HepG2 (cell line): Measurements from ENCODE around the gene HADHA. TPM values are rescaled to one million over a fixed set of nuclear protein-coding genes. Genes with fewer than 3 reads are reported as not detected.
A peak's percentile ranks its signal among the peaks of the same experiment; 100 is the strongest.

Experiments
- ATAC-seq: fragments of 200-7000 bp; cut with Tn5 transposase; 3 replicates; pipeline ENCODE4 v1.9.1; 2020; ENCODE audit warnings: mild to moderate bottlenecking, moderate library complexity
- BruUV-seq: library from RNA; stranded (reverse); fragments of 400-500 nt; replicated peaks from 2 replicates; lab custom pipeline; 2021; lab: Mats Ljungman, UMichigan
- CTCF ChIA-PET: fragments of 300-600 bp; formaldehyde crosslinking; extraction: SDS; loops from one replicate; lab custom pipeline; 2021; ENCODE audit warnings: low total read pairs, inconsistent platforms, low intra/inter-chr PET ratio; lab: Yijun Ruan, JAX
- POLR2A ChIA-PET: fragments of 350-600 bp; sonication (Branson Sonifier 250); formaldehyde crosslinking; loops from one replicate; lab custom pipeline; 2020; ENCODE audit warnings: antibody characterized with exemption, inconsistent platforms; lab: Yijun Ruan, JAX
- DNase-seq: peaks from one replicate; pipeline ENCODE4 v3.0.0-alpha.2; 2015; ENCODE audit warnings: low spot score
- FAIRE-seq: peaks from 3 replicates; lab custom pipeline; 2011; peaks lifted over from hg19 to GRCh38; lab: Jason Lieb, UNC
- H2AFZ ChIP-seq: one replicate; pipeline ENCODE4 v1.6.1; 2011; ENCODE audit warnings: low read length, inconsistent platforms
- H3K27ac ChIP-seq: fragments of 300-600 bp; 3 replicates; pipeline ENCODE4 v1.8.0; 2011; ENCODE audit warnings: mixed run types, mild to moderate bottlenecking, mixed read lengths, low read length, inconsistent platforms; ENCODE audit not compliant: insufficient read depth; ENCODE audit errors: extremely low read length
- H3K27me3 ChIP-seq, 2 experiments: fragments of 200-600 bp in 1 of 2; 2 replicates in 1 of 2; 3 replicates in 1 of 2; pipeline versions ENCODE4 v1.6.0 to v1.8.0; 2011; ENCODE audit warnings: low read length in 2 of 2, mild to moderate bottlenecking in 2 of 2, moderate library complexity in 2 of 2, inconsistent platforms in 1 of 2; ENCODE audit not compliant: insufficient read depth in 2 of 2, control insufficient read depth in 1 of 2
- H3K36me3 ChIP-seq, 2 experiments: fragments of 200-600 bp in 1 of 2; replicated peaks in 1 of 2; 2 replicates in 1 of 2; 3 replicates in 1 of 2; pipeline versions ENCODE4 v1.5.1 to v1.8.0; 2011; ENCODE audit warnings: low read length in 2 of 2, inconsistent platforms in 1 of 2; ENCODE audit not compliant: insufficient read depth in 2 of 2, control insufficient read depth in 1 of 2
- H3K4me1 ChIP-seq: 2 replicates; pipeline ENCODE4 v1.5.1; 2012; ENCODE audit warnings: low read length, inconsistent platforms; ENCODE audit not compliant: insufficient read depth
- H3K4me2 ChIP-seq: 2 replicates; pipeline ENCODE4 v1.6.0; 2011; ENCODE audit warnings: low read depth, low read length, inconsistent platforms
- H3K4me3 ChIP-seq, 3 experiments: fragments of 200-600 bp in 1 of 3; sonication (generic), shearing (Covaris generic) in 1 of 3; replicated peaks in 1 of 3; 2 replicates each; pipeline ENCODE4 v1.5.1; 2011 to 2016; ENCODE audit warnings: low read length in 3 of 3, inconsistent platforms in 2 of 3, low read depth in 2 of 3, mild to moderate bottlenecking in 2 of 3, control low read depth in 1 of 3, mixed read lengths in 1 of 3; ENCODE audit not compliant: insufficient read depth in 1 of 3
- H3K79me2 ChIP-seq: one replicate; pipeline ENCODE4 v1.6.1; 2011; ENCODE audit warnings: low read length, inconsistent platforms; ENCODE audit not compliant: insufficient read depth
- H3K9ac ChIP-seq: 2 replicates; pipeline ENCODE4 v1.6.0; 2011; ENCODE audit warnings: mild to moderate bottlenecking, low read depth, low read length, inconsistent platforms; ENCODE audit not compliant: insufficient read depth
- H3K9me3 ChIP-seq: 2 replicates; pipeline ENCODE4 v1.5.1; 2012; ENCODE audit warnings: mild to moderate bottlenecking, low read length
- H4K20me1 ChIP-seq: 2 replicates; pipeline ENCODE4 v1.6.0; 2011; ENCODE audit warnings: inconsistent platforms, mild to moderate bottlenecking, low read length, moderate library complexity; ENCODE audit not compliant: insufficient read depth
- GABPB1 ChIP-seq: IDR thresholded peaks from 2 replicates; pipeline ENCODE4 v1.6.1; 2016; ENCODE audit warnings: mild to moderate bottlenecking, missing genetic modification reagents, moderate library complexity, missing compliant biosample characterization
- RBM22 ChIP-seq: fragments of 200-400 bp; formaldehyde crosslinking; optimal IDR thresholded peaks from 2 replicates; pipeline ENCODE3; 2017; ENCODE audit warnings: mild to moderate bottlenecking, low read length, moderate library complexity
- ZFP90 ChIP-seq: sonication (generic); formaldehyde crosslinking; IDR thresholded peaks from 2 replicates; pipeline ENCODE4 v1.8.0; 2022; ENCODE audit warnings: missing genetic modification reagents, mild to moderate bottlenecking, inconsistent platforms, borderline replicate concordance
- WGBS: methylation state at CpG from one replicate; pipeline ENCODE4 v1.1.6; 2017; ENCODE audit warnings: low lambda C conversion rate; 5-methylcytosine and 5-hydroxymethylcytosine counted together
- in situ Hi-C: cut with HindIII; loops from 2 replicates; pipeline ENCODE4 v1.10.0; 2017; ENCODE audit warnings: low pct_unique_long_range_greater_than_20kb; ENCODE audit not compliant: extremely low pct_ligation_motif_present
- intact Hi-C: fragments of 100-400 bp; cut with micrococcal nuclease; formaldehyde crosslinking; loops from one replicate; pipeline ENCODE4 v1.10.0; 2022; ENCODE audit not compliant: unreplicated experiment
- polyA plus RNA-seq, 8 experiments: library from polyadenylated mRNA; depleted of rRNA in 3 of 8; stranded (reverse) in 7 of 8; unstranded in 1 of 8; fragments of >200 nt; fragmentation: Illumina TruSeq in 4 of 8; extraction: Trizol in 4 of 8; gene quantifications; 2 replicates each; pipeline versions ENCODE4 v1.2.1 to v1.2.3, GENCODE V29; 2011 to 2016; ENCODE audit warnings: low read depth in 4 of 8, missing spikeins in 1 of 8, mixed read lengths in 1 of 8; ENCODE audit not compliant: insufficient read depth in 1 of 8
- total RNA-seq, 5 experiments: library from RNA; depleted of rRNA; stranded (reverse); fragments of >200 nt; fragmentation: Illumina TruSeq; extraction: Trizol; gene quantifications; 2 replicates each; pipeline ENCODE4 v1.2.3, GENCODE V29; 2016; ENCODE audit warnings: low read depth in 1 of 5
- TF ChIP-seq, protein P1 (sequence below): IDR thresholded peaks from 2 replicates; pipeline ENCODE4 v1.6.1; 2016; ENCODE audit warnings: low read depth, missing genetic modification reagents, missing compliant biosample characterization
- TF ChIP-seq, protein P2 (sequence below): sonication (generic); formaldehyde crosslinking; IDR thresholded peaks from 2 replicates; pipeline ENCODE4 v1.5.0; 2020; ENCODE audit warnings: mild to moderate bottlenecking, missing genetic modification reagents

Gene HADHA
- total and polyA plus RNA-seq, 2 of the 13 experiments (the other 11 are each of a cell fraction or from before 2014, with no cell fraction given), result 102 to 270 TPM

DNA sequence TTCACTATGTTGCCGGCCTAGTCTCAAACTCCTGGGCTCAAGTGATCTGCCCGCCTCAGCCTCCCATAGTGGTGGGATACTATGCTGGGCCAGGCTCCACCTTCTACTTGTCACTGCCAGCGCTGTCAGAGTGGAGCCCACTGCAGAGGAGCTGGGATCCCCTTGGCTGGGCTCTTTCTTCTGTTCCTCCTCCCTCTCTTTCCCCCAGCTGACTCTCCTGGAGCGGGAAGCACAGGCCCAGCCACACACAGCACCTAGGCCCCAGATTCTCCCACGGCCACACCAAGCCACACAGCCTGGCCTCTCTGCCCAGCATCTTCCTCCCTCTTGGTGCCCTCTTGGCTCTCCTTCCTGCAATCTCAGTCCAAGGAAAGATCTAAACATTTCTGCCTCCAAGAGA is 75.2 kb downstream of the HADHA start:
- FAIRE-seq (no peak), ATAC-seq (no peak; the same call in 2 of the 3 replicates), DNase-seq (no peak)
- WGBS, result 62% methylated on average over 5 of the region's 5 CpGs
- H4K20me1 ChIP-seq, result no peaks in the 10 kb centered on the region; the same call in 1 of the 2 replicates
- no peak overlapping the region for H3K4me3 ChIP-seq
- peaks cover 16% of the 10 kb centered on the region for H3K4me1 ChIP-seq
- H2AFZ ChIP-seq, result no peak overlapping the region
- no peaks in the 10 kb centered on the region for H3K36me3 ChIP-seq
- ChIA-PET POLR2A (no interaction called here), CTCF (no interaction called here)
- peaks cover 3 to 27% of the 10 kb centered on the region in 2 experiments for H3K27me3 ChIP-seq
- no peaks in the 10 kb centered on the region for H3K9me3 ChIP-seq
- intact Hi-C loops, result no loop called here
- TF ChIP-seq GABPB1 (CRISPR knock-in tag), result no peak
- in situ Hi-C loops, result no loop called here
- no peak overlapping the region for H3K9ac ChIP-seq
- BruUV-seq, result no TSS peak
- H3K79me2 ChIP-seq, result no peaks in the 10 kb centered on the region
- H3K4me2 ChIP-seq, result no peak overlapping the region
- no peak overlapping the region for H3K27ac ChIP-seq

DNA sequence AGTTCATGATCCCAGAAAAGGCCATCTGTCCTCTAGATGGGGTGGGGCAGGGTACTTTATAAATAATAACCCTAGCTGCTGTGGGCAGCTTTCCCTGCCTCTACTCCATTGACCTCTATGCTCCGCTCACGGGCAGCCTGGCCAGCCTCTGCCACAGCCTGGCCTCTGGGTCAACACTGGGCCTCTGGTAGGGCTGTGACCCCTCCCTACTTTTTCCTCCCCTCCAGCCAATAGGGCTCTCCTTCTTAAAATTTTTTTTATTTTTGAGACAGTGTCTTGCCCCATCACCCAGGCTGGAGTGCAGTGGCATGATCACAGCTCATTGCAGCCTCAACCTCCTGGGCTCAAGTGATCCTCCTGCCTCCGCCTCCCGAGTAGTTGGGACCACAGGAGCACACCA is 75.6 kb downstream of the HADHA start:
- no peak for DNase-seq
- intact Hi-C loops, result no loop called here
- ATAC-seq, result no peak
- H3K4me3 ChIP-seq, result no peak overlapping the region
- H3K9ac ChIP-seq, result no peak overlapping the region
- H2AFZ ChIP-seq, result no peak overlapping the region
- in situ Hi-C loops, result no loop called here
- FAIRE-seq, result no peak
- no peaks in the 10 kb centered on the region for H3K36me3 ChIP-seq
- H3K27me3 ChIP-seq, result peaks cover 3 to 22% of the 10 kb centered on the region in 2 experiments
- CTCF ChIA-PET, result no interaction called here
- POLR2A ChIA-PET, result no interaction called here
- no peaks in the 10 kb centered on the region for H3K79me2 ChIP-seq
- no peaks in the 10 kb centered on the region for H3K9me3 ChIP-seq
- H3K27ac ChIP-seq, result no peak overlapping the region
- H3K4me2 ChIP-seq, result no peak overlapping the region
- no peaks in the 10 kb centered on the region; the same call in 1 of the 2 replicates for H4K20me1 ChIP-seq
- peaks cover 20% of the 10 kb centered on the region for H3K4me1 ChIP-seq
- WGBS, result 30% methylated on average over 4 of the region's 4 CpGs
- TF ChIP-seq, protein P1, sequence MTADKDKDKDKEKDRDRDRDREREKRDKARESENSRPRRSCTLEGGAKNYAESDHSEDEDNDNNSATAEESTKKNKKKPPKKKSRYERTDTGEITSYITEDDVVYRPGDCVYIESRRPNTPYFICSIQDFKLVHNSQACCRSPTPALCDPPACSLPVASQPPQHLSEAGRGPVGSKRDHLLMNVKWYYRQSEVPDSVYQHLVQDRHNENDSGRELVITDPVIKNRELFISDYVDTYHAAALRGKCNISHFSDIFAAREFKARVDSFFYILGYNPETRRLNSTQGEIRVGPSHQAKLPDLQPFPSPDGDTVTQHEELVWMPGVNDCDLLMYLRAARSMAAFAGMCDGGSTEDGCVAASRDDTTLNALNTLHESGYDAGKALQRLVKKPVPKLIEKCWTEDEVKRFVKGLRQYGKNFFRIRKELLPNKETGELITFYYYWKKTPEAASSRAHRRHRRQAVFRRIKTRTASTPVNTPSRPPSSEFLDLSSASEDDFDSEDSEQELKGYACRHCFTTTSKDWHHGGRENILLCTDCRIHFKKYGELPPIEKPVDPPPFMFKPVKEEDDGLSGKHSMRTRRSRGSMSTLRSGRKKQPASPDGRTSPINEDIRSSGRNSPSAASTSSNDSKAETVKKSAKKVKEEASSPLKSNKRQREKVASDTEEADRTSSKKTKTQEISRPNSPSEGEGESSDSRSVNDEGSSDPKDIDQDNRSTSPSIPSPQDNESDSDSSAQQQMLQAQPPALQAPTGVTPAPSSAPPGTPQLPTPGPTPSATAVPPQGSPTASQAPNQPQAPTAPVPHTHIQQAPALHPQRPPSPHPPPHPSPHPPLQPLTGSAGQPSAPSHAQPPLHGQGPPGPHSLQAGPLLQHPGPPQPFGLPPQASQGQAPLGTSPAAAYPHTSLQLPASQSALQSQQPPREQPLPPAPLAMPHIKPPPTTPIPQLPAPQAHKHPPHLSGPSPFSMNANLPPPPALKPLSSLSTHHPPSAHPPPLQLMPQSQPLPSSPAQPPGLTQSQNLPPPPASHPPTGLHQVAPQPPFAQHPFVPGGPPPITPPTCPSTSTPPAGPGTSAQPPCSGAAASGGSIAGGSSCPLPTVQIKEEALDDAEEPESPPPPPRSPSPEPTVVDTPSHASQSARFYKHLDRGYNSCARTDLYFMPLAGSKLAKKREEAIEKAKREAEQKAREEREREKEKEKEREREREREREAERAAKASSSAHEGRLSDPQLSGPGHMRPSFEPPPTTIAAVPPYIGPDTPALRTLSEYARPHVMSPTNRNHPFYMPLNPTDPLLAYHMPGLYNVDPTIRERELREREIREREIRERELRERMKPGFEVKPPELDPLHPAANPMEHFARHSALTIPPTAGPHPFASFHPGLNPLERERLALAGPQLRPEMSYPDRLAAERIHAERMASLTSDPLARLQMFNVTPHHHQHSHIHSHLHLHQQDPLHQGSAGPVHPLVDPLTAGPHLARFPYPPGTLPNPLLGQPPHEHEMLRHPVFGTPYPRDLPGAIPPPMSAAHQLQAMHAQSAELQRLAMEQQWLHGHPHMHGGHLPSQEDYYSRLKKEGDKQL (CRISPR knock-in tag), result no peak
- TF ChIP-seq, protein P2, sequence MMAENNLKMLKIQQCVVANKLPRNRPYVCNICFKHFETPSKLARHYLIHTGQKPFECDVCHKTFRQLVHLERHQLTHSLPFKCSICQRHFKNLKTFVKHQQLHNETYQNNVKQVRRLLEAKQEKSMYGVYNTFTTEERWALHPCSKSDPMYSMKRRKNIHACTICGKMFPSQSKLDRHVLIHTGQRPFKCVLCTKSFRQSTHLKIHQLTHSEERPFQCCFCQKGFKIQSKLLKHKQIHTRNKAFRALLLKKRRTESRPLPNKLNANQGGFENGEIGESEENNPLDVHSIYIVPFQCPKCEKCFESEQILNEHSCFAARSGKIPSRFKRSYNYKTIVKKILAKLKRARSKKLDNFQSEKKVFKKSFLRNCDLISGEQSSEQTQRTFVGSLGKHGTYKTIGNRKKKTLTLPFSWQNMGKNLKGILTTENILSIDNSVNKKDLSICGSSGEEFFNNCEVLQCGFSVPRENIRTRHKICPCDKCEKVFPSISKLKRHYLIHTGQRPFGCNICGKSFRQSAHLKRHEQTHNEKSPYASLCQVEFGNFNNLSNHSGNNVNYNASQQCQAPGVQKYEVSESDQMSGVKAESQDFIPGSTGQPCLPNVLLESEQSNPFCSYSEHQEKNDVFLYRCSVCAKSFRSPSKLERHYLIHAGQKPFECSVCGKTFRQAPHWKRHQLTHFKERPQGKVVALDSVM (CRISPR knock-in tag), result peak; percentile 71
- TF ChIP-seq RBM22 (no peak), ZFP90 (CRISPR knock-in tag) (no peak)
- BruUV-seq, result no TSS peak
